ENCODE measurements around the gene DPYSL5.

DPYSL5 gene

DNA sequence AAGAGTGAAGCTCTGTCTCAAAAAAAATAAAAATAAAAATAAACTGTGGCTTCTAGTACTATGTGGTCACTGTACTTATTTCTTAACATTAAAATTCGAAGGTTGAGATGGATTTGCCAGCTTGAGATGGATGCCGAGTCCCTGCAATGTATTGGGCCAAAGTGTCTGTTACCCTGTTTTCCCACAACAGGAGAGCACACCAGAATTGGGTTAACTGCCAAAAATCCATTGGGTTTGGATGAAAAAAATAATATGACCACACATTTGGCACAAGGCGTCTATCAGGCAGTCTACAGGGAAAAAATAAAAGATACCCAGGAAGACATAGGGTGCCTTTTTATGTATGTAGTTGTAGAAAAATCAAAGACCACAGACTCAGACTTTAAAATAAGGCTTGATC lies 103.3 kb downstream of the DPYSL5 start:
- no peak overlapping the region for H3K4me3 ChIP-seq (ENCODE audit: low read depth, low read length)
- no peak for DNase-seq (ENCODE audit: low read depth, low spot score)
- in situ Hi-C loops (cut with HindIII; ENCODE audit: low sequenced_read_pairs), result no loop called here
- TF ChIP-seq, protein P1, sequence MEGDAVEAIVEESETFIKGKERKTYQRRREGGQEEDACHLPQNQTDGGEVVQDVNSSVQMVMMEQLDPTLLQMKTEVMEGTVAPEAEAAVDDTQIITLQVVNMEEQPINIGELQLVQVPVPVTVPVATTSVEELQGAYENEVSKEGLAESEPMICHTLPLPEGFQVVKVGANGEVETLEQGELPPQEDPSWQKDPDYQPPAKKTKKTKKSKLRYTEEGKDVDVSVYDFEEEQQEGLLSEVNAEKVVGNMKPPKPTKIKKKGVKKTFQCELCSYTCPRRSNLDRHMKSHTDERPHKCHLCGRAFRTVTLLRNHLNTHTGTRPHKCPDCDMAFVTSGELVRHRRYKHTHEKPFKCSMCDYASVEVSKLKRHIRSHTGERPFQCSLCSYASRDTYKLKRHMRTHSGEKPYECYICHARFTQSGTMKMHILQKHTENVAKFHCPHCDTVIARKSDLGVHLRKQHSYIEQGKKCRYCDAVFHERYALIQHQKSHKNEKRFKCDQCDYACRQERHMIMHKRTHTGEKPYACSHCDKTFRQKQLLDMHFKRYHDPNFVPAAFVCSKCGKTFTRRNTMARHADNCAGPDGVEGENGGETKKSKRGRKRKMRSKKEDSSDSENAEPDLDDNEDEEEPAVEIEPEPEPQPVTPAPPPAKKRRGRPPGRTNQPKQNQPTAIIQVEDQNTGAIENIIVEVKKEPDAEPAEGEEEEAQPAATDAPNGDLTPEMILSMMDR (IDR thresholded peaks at IDR 0.05; ENCODE audit: low read depth, low read length), result no peak

DNA sequence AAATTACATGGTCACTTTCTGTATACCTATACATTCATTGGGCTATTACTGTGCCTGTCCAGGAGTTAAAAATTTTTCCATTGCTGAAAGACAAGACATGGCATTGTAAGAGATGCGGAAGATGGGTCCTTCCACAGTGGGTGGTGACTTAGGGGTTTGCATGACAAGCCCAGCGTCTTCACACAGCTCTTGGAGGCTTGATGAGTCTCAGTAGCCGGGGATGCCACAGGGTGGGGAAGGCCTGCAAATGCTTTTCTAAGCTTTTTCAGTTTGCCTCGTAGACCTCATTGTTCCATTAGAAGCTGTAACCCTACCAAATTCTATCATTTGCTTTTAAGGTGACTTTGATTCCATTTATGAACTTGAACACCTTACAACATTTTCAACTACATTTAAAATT lies 104.4 kb downstream of the DPYSL5 start:
- H3K4me3 ChIP-seq (ENCODE audit: low read depth, low read length), result no peak overlapping the region
- no peak for DNase-seq (ENCODE audit: low read depth, low spot score)
- TF ChIP-seq, protein P1 (IDR thresholded peaks at IDR 0.05; ENCODE audit: low read depth, low read length), result no peak
- in situ Hi-C loops (cut with HindIII; ENCODE audit: low sequenced_read_pairs), result no loop called here

GRCh38 chr2:26954135-26954534 lies 106.2 kb downstream of the DPYSL5 start:
- TF ChIP-seq, protein P1 (IDR thresholded peaks at IDR 0.05; ENCODE audit: low read depth, low read length), result no peak
- in situ Hi-C loops (cut with HindIII; ENCODE audit: low sequenced_read_pairs), result no loop called here

GRCh38 chr2:26957041-26957440 lies 109.1 kb downstream of the DPYSL5 start:
- no peak overlapping the region for H3K4me3 ChIP-seq (ENCODE audit: low read depth, low read length)
- in situ Hi-C loops (cut with HindIII; ENCODE audit: low sequenced_read_pairs), result no loop called here
- DNase-seq (ENCODE audit: low read depth, low spot score), result no peak
- TF ChIP-seq, protein P1 (IDR thresholded peaks at IDR 0.05; ENCODE audit: low read depth, low read length), result no peak

More at GRCh38 chr2:26954135-26954534, 106.2 kb downstream of the DPYSL5 start:
- DNase-seq (ENCODE audit: low read depth, low spot score), result no peak
- H3K4me3 ChIP-seq (ENCODE audit: low read depth, low read length), result no peak overlapping the region

DNA sequence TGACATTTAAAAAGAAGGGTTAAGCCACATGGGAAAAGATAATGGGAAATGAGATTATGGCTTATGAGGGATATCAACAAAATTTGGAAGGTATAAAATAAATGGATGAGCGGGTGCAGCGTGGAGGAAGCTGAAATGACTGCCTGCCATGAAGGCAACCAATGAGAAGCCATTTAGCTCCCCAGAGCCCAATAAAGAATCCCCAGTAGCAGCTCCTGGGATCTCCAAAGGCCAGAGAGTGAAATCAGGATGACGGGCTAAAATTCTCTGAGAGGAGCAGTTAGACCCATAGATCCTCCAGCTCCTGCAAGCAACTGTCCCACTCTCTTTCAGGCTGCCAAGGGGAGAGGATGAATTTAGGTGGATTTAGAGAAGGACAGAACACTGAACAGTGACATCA lies 109.6 kb downstream of the DPYSL5 start:
- H3K4me3 ChIP-seq (ENCODE audit: low read depth, low read length), result no peak overlapping the region
- TF ChIP-seq, protein P1 (IDR thresholded peaks at IDR 0.05; ENCODE audit: low read depth, low read length), result no peak
- in situ Hi-C loops (cut with HindIII; ENCODE audit: low sequenced_read_pairs), result no loop called here
- no peak for DNase-seq (ENCODE audit: low read depth, low spot score)

DNA sequence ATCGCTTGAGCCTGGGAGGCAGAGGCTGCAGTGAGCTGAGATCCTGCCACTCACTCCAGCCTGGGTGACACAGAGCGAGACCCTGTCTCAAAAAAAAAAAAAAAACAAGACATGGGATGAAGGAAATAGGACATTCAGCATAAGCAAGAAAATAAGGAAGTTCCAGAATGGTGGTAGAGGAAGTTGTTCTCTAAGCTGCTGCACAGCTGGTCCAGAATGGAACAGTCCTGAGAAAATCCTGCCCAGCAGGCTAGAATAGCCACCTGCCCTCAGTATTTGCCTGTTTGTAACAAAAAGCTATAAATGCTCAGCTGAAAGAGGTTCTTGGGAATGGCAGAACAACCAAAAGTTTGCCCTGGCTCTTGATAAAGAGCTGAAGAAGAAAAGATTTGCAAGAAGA lies 111.4 kb downstream of the DPYSL5 start:
- TF ChIP-seq, protein P1 (IDR thresholded peaks at IDR 0.05; ENCODE audit: low read depth, low read length), result no peak

More for the DNA sequence above, 111.4 kb downstream of the DPYSL5 start:
- no peak for DNase-seq (ENCODE audit: low read depth, low spot score)
- in situ Hi-C loops (cut with HindIII; ENCODE audit: low sequenced_read_pairs), result no loop called here
- H3K4me3 ChIP-seq (ENCODE audit: low read depth, low read length), result no peak overlapping the region

All from astrocyte of the spinal cord (primary cell).